ENCODE results near the gene CAMKK2. TPM values are rescaled to one million over a fixed set of nuclear protein-coding genes. Genes with fewer than 3 reads are reported as not detected.
"Not testable (repeated sequence)": the region's sequence is repeated elsewhere in the genome, so short reads cannot be mapped to it uniquely, and the experiment has no call there.

CAMKK2 gene
- polyA plus RNA-seq (ENCODE audit: insufficient read length in 10 of 10) = 10 to 100 TPM; 17.7 to 29.5 (median 22.2) TPM
- long read RNA-seq, donor 1, partial matches to known transcripts = 0 of 3 reads
- long read RNA-seq, donor 1, other reads (novel, unspliced or antisense) = 0 of 3 reads
- long read RNA-seq, donor 2 = 0 reads
- long read RNA-seq, donor 3 = 0 reads
- long read RNA-seq, donor 4 = 0 reads
- long read RNA-seq, donor 5, partial matches to known transcripts = 0 of 3 reads
- long read RNA-seq, donor 5, other reads (novel, unspliced or antisense) = 0 of 3 reads
- long read RNA-seq, donor 6, partial matches to known transcripts = 0 of 4 reads
- long read RNA-seq, donor 6, other reads (novel, unspliced or antisense) = 0 of 4 reads
- long read RNA-seq, donor 7, full-length matches to known transcripts = 2 of 2 reads
- long read RNA-seq, donor 7, partial matches to known transcripts = 0 of 2 reads
- long read RNA-seq, donor 7, other reads (novel, unspliced or antisense) = 0 of 2 reads
- long read RNA-seq, donor 8, partial matches to known transcripts = 0 of 3 reads
- long read RNA-seq, donor 8, other reads (novel, unspliced or antisense) = 0 of 3 reads
- long read RNA-seq, donor 9 = 0 reads

DNA sequence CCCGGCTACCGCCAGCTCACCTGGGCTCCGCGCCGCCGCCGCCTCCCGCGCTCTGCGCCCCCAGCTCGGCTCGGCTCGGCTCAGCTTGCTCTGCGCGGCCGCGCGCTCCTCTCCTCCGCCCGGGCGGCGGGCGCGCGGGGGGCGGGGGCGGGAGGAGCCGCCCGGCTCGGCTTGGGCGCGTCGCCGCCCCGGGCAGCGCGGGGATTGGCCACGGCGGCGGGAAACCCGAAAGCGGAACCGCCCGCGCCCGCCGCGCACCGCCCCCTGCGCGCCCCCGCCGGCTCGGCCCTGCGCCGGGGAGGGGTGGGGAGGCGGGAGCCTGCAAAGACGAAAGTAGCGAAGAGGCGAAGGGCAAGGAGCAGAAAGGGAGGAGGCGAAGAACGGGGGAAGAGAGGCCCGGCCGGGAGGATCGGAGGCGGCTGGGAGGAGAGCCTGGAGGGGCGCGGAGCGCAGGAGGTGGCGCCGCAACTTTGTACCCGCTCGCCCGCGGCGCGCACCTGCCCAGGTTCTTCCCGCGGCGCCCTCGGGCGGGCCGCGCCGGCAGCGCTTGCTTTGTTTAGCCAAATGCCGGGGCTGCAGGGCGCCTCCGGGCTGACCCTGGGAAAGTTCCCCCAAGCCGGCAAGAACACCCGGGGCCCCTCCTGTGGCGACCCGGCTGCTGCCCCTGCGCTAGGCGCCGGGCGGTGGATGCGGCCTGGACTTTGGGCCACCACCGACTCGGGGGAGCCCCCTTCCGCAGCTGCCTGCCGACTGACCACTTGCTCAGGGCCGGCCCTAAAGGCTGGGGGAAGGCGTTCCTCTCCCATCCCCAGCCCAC is at the start of gene CAMKK2:
TSS of gene CAMKK2 (minus strand) at position 92 of the 817 bp plus-strand sequence. CDS start 22,183 bp downstream, outside the sequence.
- DNase-seq = peak; percentile 88 to 95 (median 91)

DNA sequence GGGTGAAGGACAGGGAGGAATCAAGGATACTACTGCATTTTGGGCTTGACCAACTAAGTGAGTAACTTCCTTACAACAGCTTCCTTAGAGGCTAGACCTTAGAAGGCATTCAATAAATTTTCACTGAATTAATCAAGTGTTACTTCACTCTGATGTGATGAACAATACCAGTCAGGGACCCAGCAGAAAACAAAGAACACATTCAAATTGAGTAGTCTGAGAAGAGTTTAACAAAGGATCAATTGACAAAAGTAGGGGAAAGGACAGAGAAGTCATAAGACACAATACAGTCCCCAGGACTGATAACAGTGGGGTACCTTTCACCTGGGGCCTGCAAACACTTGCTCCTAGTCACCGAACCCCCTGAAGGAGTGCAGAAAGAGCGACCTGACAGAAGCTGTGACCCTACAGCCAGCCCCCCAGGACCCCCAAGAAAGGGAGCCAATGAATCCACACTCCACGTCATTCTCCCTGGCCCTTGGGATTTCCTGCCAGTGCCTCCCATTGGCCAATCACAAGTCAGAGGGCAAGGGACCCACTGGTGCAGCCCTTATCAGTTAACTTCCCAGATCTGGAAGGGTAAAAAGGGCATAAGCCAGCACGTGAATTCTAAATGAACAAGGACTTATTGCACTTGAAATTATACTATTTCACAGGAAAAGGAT is 48.8 kb upstream of the CAMKK2 start:
- DNase-seq = no peak

DNA sequence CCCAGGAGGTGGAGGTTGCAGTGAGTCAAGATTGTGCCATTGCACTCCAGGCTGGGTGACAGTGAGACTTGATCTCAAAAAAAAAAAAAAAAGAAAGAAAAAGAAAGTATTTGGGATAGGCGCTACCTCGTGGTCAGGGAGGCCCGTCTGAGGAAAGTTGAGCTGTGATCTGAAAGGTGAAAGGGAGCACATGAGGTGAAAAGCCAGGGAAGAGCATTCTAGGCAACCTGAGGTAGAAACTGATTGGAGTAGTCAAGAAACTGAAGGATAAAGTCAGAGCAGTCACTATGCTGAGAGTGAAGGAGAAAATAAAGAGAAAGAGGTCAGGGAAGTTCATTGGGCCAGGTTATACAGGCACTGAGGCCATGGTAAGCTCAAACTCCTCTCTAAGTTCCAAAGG is 48.0 kb upstream of the CAMKK2 start:
- no peak for DNase-seq

DNA sequence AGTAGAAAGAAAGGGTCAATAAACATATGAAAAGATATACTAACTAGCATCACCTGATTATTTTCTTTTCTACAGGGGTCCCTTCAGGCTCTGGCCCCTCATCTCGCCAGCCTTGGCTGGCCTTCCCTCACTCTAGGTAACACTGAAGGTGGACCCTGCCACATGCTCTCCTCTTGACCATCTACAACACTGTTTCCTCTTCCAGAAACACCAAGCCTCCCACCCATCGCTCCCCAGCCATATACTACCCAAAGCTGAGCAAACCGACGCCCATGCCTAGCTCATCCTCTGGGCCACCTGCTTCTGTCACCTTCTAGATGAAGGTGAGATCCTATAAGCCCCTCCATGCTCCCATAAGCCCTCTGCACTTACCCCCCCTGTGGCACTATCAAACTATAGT is 40.9 kb upstream of the CAMKK2 start:
- DNase-seq = no peak

DNA sequence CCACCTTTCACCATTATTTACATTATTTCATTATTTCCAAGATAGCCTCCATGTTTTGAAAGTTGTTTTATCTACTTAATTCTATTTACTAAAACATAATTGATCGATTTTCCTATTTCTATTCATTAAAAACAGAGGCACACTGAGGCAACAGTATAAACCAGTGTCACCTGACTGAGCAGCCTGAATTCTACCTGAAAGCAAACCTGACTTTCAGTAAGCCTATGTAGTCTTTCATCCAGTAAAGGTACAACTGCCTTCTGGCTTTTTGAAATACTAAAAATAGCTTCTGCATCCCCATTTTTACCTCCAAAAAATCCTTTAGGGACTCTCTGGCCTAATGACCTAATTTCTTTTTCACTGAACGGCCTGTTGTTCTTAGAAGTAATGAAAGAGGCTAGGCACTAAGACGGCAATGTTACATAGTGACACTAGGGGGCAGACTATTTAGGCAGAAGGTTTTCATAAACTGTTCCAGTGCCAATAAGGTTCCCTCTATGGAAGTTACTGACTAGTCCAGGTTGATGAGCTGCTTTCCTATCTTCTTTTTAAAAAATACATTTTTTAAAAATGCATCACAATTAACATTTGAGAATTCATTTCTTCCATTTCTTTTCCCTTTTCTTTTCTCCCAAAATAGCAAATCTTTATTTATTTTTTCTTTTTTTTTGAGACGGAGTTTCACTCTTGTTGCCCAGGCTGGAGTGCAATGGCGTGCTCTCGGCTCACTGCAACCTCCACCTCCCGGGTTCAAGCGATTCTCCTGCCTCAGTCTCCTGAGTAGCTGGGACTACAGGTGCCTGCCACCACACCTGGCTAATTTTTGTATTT is 38.2 kb upstream of the CAMKK2 start:
- peak; percentile 39 to 69 (median 56) for DNase-seq

DNA sequence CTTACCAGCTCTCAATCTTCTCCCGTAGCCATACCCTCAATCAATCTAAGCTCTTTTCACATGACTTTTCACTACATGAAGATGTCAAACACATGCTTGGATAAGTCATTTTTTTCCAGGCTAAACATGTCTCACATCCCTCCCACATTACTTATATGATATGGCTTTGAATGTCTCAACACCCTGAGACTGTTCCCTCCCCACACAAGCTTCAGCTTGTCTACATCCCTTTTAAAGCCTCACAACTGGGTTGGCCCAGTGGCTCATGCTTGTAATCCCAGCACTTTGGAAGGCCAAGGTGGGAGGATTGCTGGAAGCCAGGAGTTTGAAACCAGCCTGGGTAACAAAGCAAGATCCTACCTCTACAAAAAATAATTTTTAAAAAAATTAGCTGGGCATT is 37.2 kb upstream of the CAMKK2 start:
- no peak for DNase-seq

DNA sequence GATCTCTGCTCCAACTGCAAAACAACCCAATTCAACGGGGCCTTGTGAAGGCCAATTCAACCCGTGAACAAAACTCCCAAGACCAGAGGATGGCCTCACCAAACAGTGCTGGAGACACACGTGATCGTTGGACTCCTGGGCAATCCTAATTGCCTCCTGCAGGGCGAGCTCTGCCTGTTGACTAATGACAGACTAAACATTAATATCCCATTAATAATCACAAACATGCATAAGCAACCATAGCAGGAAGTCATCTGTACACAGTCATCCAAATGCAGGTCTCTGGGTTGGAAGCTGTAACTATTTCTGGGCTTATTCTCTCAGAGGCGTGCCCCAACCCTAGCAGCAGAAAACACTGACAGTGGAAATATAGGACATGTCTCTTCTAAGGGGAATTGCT is 34.7 kb upstream of the CAMKK2 start:
- DNase-seq = no peak

DNA sequence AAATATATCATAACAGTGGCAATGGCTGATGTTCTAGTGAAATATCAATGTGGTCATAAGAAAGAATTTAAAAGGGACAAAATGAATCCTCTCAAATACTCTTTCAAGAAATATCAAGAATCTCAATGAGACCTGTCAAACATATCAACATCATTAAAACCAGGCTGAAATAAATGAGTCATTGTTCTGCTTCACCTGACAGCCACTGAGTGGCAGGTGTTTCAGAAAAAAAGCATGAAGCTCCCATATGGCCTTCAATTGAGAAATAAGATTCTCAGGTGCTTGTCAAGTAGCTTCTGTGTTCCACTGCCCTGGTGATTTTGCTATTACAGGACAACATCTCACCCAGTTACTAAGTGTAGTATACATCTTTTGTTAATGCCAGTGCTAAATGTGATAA is 34.2 kb upstream of the CAMKK2 start:
- no peak for DNase-seq

DNA sequence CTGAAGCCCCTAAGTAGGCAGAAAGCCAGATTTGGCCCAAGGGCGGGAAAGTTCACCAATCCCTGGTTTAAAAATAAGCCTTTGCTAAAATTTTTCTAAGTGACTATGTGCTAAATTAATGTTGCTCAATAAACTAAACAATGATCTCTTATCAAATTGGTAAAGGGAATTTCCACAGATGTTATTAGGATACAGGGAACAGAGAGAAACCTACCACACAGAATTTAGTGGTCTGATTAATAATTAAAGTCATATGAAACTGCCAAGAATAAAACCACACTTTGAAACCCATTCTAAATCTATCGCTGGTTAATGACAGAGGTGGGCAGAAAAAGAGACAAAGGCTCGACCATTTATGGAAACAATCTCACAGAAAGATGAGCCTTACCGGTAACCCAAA is 33.7 kb upstream of the CAMKK2 start:
- no peak for DNase-seq

DNA sequence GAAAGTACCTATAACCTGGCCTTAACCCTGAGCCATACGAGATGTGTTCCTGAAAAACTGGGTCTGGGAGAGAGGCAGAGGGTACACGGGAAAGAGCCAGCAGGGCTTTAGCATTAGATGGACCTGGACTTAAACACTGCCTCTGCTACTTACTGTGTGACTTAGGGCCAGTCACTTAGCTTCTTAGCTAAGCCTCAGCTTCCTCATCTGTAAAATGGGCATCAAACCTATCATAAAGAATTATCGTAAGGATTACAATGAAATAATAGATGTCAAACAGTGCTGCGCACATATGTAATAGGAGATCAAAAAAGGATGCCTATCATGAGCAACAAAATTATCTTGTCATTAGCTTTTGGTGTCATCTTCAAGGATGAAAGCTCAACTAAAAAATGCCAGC is 32.1 kb upstream of the CAMKK2 start:
- no peak for DNase-seq

DNA sequence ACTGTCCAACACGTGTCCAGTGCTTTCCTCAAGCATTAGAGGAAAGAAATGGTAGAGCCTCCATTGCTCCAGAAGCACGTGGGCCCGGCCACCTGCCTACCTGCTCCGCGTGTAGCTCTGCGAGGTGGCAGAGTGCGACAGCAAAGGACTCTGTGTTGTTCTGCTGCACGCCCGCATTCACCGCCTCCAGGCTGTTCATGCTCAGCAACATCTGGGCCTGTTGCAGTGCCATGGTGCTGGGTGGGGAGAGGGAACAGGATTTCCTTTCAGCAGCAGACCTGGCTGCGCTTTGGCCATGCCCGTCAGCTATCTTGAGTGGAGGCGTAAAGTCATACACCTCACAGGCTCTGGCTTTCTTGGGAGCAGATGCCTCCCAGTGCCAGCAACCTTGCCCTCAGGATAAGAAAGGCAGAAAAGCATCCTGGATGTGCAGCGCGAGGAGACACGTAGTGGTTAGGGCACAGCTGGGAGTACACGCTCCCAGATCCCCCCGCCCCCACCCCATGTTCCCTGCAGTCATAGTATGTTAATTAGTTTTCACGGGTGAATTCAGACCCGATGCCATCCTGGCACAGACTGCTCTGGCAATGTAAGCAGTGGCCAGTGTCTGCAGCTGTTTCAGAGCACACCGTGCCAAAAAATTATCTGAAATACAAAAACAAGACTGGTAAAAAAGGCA is 30.6 kb upstream of the CAMKK2 start:
- DNase-seq = peak; percentile 22 to 69 (median 49)

DNA sequence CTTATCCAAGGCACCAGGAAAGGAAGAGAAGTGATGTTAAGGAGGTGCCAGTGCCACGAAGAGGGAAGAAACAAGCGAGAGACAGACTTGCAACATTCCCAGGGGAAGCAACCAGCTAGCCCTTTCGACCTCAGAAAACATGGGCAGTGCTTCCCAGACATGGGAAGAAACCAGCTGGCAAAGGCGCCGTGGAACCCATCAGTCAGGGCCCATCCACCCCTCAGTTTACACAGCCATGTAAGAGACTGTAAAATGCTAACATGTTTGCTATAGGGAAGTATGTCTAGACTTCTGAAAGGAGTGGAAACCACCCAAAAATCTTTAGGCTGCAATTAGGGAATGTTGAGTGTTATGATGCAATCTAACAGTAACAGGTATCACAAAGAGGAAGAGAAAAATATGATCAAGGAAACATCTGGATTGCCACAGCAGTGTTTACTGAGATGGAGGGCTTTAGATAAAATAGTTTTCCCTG is 29.4 kb upstream of the CAMKK2 start:
- DNase-seq = no peak

DNA sequence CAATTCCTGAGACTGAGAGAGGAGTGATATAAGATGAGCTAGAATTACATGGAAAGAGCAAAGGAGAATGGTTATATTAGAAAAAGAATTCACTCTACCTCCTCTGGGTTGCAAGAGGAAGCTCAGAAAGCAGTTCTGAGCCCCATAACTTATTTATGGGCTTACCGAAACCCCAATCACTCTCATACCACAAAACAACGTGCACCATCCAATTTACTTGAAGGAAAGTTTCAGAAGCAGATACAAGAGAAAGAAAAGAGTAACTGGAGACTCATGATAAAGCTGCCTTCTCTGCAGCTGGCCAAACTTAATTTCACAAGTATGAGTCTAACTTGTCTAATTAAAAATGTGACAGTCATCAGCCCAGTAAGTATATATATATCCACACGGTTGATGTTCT is 27.4 kb upstream of the CAMKK2 start:
- no peak for DNase-seq

DNA sequence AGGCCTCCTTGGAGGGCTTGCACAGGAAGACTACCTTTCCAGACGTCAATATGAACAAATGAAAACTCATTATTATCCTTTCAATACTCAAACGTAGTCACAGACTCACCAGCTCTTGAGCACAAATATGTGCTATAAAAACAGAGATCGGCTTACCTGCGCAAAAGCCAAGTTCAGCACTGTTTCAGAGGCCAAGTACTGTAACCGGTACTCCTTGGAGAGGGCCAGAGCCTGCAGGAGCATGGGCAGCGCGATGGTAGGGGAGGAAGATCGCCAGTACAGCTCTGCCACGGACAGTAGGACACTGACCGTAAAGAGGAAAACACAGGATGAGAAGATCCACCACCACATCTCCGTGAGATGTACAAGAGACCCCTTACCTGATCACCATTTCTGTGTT is 21.6 kb upstream of the CAMKK2 start:
- DNase-seq = no peak

DNA sequence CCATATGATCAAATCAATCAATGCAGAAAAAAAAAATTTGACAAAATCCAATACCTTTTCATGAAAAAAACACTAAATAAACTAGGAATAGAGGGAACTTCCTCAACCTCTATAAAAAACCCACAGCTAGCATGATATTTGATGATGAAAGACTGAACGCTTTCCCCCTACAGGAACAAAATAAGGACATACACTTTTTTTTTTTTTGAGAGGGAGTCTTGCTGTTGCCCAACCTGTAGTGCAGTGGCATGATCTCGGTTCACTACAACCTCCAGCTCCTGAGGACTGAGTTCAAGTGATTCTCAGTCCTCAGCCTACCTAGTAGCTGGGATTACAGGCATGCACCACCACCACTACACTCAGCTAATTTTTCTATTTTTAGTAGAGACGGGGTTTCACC is 17.9 kb upstream of the CAMKK2 start:
- DNase-seq = no peak

DNA sequence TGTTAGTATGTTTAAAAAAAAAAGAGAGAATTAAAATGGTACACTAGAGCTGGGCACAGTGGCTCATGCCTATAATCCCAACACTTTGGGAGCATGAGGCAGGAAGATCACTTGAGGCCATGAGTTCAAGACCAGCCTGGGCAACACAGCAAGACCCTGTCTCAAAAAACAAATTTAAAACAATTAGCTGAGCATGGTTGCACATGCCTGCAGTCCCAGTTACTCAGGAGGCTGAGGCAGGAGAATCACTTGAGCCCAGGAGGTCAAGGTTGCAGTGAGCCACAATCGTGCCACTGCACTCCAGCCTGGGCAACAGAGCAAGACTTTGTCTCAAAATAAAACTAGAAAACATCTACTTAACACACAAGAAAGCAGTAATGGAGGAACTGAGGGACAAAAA is 13.7 kb upstream of the CAMKK2 start:
- not testable (repeated sequence) for DNase-seq

DNA sequence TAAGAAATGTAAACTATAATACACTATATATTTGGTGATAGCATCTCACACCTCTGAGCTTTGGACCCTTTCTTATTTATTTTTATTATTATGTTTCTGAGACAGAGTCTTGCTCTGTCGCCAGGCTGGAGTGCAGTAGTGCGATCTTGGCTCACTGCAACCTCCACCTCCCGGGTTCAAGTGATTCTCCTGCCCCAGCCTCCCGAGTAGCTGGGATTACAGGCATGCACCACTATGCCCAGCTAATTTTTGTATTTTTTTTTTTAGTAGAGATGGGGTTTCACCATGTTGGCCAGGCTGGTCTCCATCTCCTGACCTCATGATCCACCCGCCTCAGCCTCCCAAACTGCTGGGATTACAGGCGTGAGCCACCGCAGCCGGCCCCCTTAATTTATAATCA is 10.9 kb upstream of the CAMKK2 start:
- DNase-seq = not testable (repeated sequence)

DNA sequence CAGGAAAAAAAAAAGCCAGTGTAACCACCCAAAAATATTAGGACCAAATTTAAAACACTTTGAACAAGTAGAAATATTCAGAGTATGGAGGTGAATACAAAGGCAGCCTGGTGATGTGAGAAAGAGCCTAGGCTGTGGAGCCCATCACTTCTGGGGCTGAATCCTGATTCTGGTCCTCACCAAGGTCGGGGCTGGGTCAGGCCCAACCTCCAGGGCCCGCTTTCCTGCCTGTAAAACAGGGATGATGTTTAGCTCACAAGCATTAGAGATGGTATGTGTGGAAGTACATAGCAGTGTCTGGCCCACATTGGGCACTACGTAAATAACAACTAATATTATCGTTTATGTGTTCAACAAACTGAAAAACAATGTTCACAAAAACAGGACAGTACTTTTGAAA is 7.8 kb upstream of the CAMKK2 start:
- no peak for DNase-seq

DNA sequence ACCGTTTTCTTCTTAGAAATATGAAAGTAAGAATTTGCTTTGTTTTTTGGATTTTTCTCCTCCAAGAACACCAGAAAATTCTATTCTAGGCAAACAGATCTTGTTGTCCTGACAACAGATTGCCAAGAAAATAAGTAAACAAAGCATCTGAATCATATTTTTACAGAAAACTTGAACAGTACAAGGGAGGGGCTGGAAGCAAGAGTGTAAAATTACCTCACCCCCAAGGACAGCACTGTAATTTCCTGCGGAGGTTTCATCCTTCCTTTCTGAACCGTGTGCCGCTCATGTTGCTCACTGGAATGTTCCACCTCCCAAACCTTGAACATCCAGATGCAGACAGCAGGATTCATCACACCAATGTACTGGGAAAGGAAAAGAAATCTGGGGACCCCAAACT is 5.4 kb upstream of the CAMKK2 start:
- no peak for DNase-seq

DNA sequence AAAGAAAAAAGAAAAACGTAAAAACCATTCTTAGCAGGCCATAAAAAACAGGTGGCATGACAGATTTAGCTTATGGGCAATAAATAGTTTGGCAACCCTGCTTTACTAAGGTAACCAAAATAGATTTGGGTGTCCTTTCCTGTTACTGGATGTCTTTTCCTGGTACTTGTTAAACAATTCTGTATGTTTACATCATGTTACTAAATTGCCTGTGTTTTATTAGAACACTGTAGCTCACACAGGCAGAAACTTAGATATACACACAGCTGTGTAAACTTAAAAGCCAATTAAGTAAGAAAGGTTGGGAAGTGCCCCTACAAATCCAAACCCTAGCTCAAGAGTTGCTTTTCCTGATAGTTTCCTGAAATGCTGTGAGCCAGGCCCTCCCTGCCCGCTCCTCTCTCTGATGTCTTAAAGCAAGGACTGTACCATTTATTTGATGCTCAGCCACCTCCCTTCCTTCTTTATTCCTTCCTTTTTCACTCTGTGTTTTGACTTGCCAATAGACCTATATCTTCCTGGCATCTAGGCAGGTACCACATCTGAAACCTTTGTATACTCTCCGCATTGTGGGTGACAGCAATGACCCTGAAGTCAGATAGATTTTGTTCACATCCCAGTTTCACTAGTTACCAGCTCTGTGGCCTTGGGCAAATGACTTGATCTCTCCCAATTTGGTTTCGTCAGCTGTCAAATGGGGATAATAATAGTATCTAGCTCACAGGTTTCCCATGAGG is 3.7 kb upstream of the CAMKK2 start:
- DNase-seq = no peak

Data from muscle of back (tissue), 13 donors.